ENCODE measurements around the gene SYK. TPM values are rescaled to one million over a fixed set of nuclear protein-coding genes. Genes with fewer than 3 reads are reported as not detected.

The SYK gene
- total RNA-seq, 1 experiment from 2014 or later, result 0.28 TPM

- TF ChIP-seq CTCF (IDR thresholded peaks at IDR 0.05), result no peak
- no peak for TF ChIP-seq REST (IDR thresholded peaks at IDR 0.05; ENCODE audit: insufficient read depth in 1 of 2, low read depth in 2 of 2, low read length in 1 of 2)
- TF ChIP-seq SIN3A (IDR thresholded peaks at IDR 0.05; ENCODE audit: borderline replicate concordance, insufficient read depth, low read depth, low read length), result no peak
- no peak for TF ChIP-seq POLR2AphosphoS5 (IDR thresholded peaks at IDR 0.05; ENCODE audit: low read depth, low read length)
- no peak for TF ChIP-seq TCF7L2 (IDR thresholded peaks at IDR 0.05; ENCODE audit: low read depth, low read length)
- intact Hi-C loops (cut with micrococcal nuclease; ENCODE audit: unreplicated experiment), result no loop called here
- BruUV-seq (replicated peaks), result no TSS peak
- Histone ChIP-seq H3K27ac (ENCODE audit: low read length) (no peak overlapping the region), H3K9me3 (ENCODE audit: control insufficient read depth, insufficient read depth, low read depth, low read length) (no peaks in the 10 kb centered on the region), H3K4me1 (ENCODE audit: control insufficient read depth, insufficient read depth, low read length) (no peaks in the 10 kb centered on the region), H3K36me3 (ENCODE audit: control insufficient read depth, insufficient read depth, low read length) (no peaks in the 10 kb centered on the region), H3K27me3 (ENCODE audit: control insufficient read depth, insufficient read depth, low read length) (no peaks in the 10 kb centered on the region), H3K4me3 (ENCODE audit: low read depth in 2 of 2, low read length in 2 of 2) (no peak overlapping the region)
- in situ Hi-C loops (cut with HindIII; ENCODE audit: low pct_unique_long_range_greater_than_20kb, low sequenced_read_pairs), result no loop called here
- ATAC-seq (no peak), DNase-seq (ENCODE audit: low read depth, low spot score) (no peak)
- POLR2A ChIA-PET, result no interaction called here
- CTCF ChIA-PET, result no interaction called here
Observed at GRCh38 chr9:90774071-90774470, 27.5 kb upstream of the SYK start.

GRCh38 chr9:90774682-90775081 lies 26.9 kb upstream of the SYK start:
- ChIA-PET CTCF (no interaction called here), POLR2A (no interaction called here)
- ATAC-seq (no peak), DNase-seq (ENCODE audit: low read depth, low spot score) (no peak)
- TF ChIP-seq CTCF (IDR thresholded peaks at IDR 0.05), result no peak
- no peak for TF ChIP-seq REST (IDR thresholded peaks at IDR 0.05; ENCODE audit: insufficient read depth in 1 of 2, low read depth in 2 of 2, low read length in 1 of 2)
- no peak for TF ChIP-seq POLR2AphosphoS5 (IDR thresholded peaks at IDR 0.05; ENCODE audit: low read depth, low read length)
- TF ChIP-seq TCF7L2 (IDR thresholded peaks at IDR 0.05; ENCODE audit: low read depth, low read length), result no peak
- Histone ChIP-seq H3K27ac (ENCODE audit: low read length) (no peak overlapping the region), H3K36me3 (ENCODE audit: control insufficient read depth, insufficient read depth, low read length) (no peaks in the 10 kb centered on the region), H3K4me1 (ENCODE audit: control insufficient read depth, insufficient read depth, low read length) (no peaks in the 10 kb centered on the region), H3K4me3 (ENCODE audit: low read depth in 2 of 2, low read length in 2 of 2) (no peak overlapping the region), H3K9me3 (ENCODE audit: control insufficient read depth, insufficient read depth, low read depth, low read length) (no peaks in the 10 kb centered on the region), H3K27me3 (ENCODE audit: control insufficient read depth, insufficient read depth, low read length) (no peaks in the 10 kb centered on the region)
- in situ Hi-C loops (cut with HindIII; ENCODE audit: low pct_unique_long_range_greater_than_20kb, low sequenced_read_pairs), result no loop called here
- intact Hi-C loops (cut with micrococcal nuclease; ENCODE audit: unreplicated experiment), result no loop called here
- no TSS peak for BruUV-seq (replicated peaks)
